ENCODE data around the gene HRC.
A peak's percentile ranks its signal among the peaks of the same experiment; 100 is the strongest.
"Not testable (repeated sequence)": the region's sequence is repeated elsewhere in the genome, so short reads cannot be mapped to it uniquely, and the experiment has no call there.

The HRC gene

GRCh38 chr19:49157445-49158224 is 2.4 kb upstream of the HRC start, which contains the start of gene TRPM4:
Gene TRPM4, plus strand, starts transcription at chr19:49157792. Its CDS starts 75 bp downstream, at chr19:49157867.
- peak in 1 of 5 donors; percentile 26 for DNase-seq

DNA sequence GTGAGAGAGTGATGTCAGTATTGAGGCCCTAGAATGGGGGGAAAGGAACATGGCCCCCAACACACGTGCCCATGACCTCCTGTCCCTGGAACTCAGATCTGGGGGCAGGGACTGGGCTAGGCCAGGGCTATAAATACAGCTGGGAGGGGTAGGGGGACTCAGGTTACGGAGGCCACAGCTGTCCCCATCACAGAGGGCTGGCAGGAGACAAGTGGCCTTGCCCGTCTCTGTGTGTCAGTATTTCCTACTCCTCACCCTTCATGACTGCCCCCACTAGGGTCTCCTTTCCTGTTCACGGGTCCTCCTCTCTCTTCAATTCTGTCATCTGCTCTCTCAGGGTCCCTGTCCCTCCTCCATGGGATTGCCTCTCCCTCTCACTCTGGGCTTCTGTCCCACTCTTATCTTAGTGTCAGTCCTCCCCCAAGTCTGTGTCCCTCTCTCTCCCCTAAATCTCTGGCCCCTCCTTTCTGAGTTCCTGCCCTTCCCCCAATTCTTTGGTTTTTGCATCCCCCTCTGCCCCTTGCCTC is 687 bp upstream of the HRC start:
- no peak for DNase-seq

DNA sequence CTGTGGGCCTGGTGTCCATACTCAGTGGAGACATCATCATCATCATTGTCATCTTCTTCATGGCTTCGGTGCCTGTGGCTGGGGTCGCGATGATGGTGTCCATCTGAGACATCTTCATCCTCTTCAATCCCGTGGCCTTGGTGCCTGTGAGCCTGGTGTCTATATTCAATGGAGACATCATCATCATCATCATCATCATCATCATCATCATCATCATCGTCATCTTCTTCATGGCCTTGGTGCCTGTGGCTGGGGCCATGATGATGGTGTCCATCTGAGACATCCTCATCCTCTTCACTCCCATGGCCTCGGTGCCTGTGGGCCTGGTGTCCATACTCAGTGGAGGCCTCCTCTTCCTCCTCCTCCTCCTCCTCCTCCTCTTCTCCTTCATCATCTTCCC is 917 bp downstream of the HRC start:
- DNase-seq: no peak

DNA sequence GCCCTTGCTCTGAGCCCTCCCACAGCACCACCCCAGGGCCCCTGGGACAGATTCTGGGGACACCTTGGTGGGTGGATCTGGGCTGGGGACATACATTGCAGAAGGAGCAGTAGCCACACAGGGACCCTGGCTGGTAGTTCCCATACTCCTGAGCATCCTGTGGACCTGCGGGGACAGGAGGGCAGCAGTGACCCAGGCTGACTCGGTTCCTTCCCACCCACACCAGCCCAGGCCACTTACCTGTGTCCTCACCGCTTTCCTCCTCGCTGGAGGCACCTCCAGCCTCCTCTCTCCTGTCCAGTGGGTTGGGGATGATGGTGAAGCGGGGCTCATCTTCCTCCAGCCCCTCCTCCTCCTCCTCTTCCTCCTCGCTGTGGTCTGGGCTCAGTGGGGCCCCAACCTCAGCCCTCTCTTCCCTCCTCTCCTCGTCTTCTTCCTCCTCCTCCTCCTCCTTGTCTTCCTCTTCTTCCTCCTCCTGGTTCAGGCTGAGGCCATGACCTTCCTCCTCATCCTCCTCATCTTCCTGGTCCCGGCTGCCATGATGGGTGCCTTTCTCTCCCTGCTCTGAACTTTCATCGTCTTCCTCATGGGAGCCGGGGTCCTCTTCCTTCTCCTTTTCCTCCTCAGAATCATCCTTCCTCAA is 1.9 kb downstream of the HRC start:
- no peak for DNase-seq

GRCh38 chr19:49152119-49152550 is 3.1 kb downstream of the HRC start:
- no peak for DNase-seq

GRCh38 chr19:49151267-49152118 is 3.7 kb downstream of the HRC start:
- DNase-seq: peak in 2 of 5 donors; percentile 29

DNA sequence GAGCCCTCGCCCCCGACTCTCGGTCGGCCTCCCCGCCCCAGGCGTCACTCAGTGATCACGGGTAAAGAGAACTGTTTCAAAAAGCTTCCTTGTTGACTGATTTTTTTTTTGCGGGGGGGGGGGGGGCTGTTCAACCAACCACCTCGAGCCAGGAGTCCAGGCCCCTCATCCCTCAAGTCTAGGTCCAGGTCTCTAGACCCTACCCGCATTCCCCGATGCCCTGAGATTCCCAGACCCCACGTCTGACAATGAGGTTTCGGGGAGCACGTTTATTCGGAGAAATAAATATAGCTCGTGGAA is 4.3 kb downstream of the HRC start:
- no peak for DNase-seq

- peak in 4 of 5 donors; percentile 21 to 47 (median 30) for DNase-seq
These were observed 4.9 kb downstream of the HRC start for GRCh38 chr19:49150106-49150943.

DNA sequence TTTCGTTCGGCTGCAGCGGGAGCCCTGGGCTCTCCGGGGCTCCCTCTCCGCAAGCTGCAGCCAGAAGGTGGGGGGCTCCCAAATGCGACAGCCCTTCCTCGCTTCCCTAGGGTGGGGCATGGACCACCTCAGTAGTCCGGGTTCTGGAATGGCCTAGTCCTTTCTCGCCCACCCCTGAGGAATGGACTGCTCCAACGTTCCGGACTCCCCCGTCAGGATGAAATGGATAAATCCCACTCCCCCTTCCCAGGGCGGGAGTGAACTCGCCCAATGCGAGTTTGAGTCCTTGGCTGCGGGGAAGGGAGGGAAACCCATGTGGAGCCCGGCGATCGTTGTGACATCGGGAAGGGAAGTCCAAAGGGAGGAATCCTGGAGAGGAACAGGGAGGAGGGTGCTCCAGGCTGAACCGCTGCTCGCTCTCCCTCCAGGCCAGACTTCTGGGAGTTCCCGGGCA is 5.5 kb downstream of the HRC start:
- no peak for DNase-seq

- peak; percentile 64 to 77 (median 73) for DNase-seq
These were observed 6.2 kb downstream of the HRC start for GRCh38 chr19:49148784-49149651.

GRCh38 chr19:49148044-49148682 is 7.0 kb downstream of the HRC start:
- no peak for DNase-seq

DNA sequence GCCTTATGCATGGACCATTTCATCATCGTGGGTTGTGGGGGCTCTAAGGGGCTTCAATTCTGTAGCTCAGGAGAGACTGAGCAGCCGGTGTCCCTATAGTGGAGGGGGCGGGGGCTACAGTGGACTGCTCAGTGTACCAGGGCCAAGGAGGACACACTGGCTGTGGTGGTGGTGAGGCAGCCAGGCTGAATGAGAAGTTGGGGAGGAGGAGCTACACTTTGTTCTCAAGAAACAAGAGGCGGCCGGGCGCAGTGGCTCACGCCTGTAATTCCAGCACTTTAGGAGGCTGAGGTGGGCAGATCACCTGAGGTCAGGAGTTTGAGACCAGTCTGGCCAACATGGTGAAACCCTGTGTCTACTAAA is 8.8 kb downstream of the HRC start:
- DNase-seq: not testable (repeated sequence)

- peak; percentile 50 to 73 (median 68) for DNase-seq
These were observed 9.4 kb downstream of the HRC start for GRCh38 chr19:49145573-49146407.

- DNase-seq: peak in 2 of 5 donors; percentile 36 to 72
These were observed 12.3 kb downstream of the HRC start for GRCh38 chr19:49142866-49143335.

DNA sequence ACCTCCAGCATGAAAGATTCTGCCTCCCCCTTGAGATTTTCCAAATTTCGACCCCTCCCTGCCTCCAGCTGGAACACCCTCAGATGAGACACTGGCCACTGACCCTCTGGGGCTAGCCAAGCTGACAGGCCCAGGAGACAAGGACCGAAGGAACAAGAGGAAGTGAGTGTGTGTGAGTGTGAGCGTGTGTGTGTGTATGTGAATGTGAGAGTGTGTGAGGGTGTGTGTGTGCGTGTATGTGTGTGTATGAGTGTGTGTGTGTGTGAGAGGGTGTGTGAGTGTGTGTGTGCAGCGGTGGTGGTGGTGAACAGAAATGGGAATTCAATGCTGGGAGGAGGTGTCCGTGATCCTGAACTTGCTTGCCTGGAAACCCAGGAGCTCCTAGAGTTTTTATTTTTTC is 13.8 kb downstream of the HRC start:
- no peak for DNase-seq

DNA sequence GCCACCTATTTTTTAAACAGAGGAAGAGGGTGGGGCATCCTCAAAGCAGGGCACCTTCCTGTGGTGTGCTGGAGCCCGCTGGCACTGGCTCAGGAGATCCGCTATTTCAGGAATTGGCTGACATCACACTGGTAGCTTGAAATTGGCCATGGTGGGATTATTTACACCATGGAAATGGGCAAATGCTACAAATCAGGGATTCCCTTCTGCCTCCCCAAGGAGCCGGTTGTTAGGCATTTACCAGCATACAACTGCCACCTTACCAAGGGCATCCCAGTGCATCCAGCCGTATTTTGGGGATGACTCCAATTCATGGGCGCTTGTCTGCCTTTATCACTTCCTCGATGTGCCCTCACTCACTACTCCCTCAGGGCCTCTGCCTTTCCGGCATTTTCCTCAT is 14.2 kb downstream of the HRC start:
- no peak for DNase-seq

DNA sequence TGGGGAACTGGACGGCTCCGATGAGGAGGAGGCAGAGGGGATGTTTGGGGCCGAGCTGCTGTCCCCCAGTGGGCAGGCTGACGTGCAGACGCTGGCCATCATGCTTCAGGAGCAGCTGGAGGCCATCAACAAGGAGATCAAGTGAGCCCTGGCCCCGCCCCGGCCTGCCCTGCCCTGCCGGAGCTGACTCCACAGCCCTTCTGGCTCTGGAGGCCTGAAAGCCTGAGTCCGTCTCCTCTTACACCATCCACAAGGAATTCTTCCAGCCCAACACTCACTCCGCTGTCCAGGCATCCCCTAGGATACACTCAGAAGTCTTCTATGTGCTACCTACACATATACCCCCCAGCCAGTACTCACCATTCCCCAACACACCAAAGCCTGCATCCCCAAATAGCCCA is 18.4 kb downstream of the HRC start:
- no peak for DNase-seq

- no peak for DNase-seq
These were observed 19.5 kb downstream of the HRC start for GRCh38 chr19:49135686-49136085.

Measured in T-helper 1 cell (primary cell).